Subcutaneous adipose tissue (tissue), 4 donors: ENCODE results near the gene TTLL11. TPM values are rescaled to one million over a fixed set of nuclear protein-coding genes. Genes with fewer than 3 reads are reported as not detected.

Source experiments
- total RNA-seq, 4 donors: library from RNA; depleted of rRNA; stranded (reverse); fragments of >200 nt; gene quantifications; one replicate each; pipeline ENCODE4 v1.1.0, GENCODE V29; 2016
- TF ChIP-seq, protein P1 (sequence below): fragments of 450-650 bp; IDR thresholded peaks from one replicate; pipeline ENCODE4 v1.5.1; 2016; ENCODE audit warnings: low read depth, mild to moderate bottlenecking, control low read depth, antibody characterized with exemption, moderate library complexity

The TTLL11 gene
- total RNA-seq, 4 donors from 2014 or later: 4.4 to 8.7 (median 6.4) TPM

DNA sequence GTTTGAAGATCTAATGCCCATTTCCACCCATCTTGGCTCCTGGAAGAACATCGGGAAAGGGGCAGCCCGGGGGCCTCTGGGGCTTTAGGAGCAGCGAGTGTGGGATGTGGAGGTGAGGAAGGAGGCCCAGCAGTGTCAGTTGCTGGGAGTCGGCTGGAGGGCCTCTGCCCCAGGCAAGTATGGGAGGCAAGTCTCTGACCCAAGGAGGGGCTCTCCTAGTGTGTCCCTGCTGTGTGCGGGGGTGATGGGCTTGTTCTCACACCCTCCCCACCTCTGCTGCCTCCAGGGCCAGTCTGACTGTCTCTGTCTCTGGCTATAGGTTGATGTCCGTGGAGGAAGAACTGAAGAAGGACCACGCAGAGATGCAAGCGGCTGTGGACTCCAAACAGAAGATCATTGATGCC lies 312.0 kb downstream of the TTLL11 start:
- TF ChIP-seq, protein P1, sequence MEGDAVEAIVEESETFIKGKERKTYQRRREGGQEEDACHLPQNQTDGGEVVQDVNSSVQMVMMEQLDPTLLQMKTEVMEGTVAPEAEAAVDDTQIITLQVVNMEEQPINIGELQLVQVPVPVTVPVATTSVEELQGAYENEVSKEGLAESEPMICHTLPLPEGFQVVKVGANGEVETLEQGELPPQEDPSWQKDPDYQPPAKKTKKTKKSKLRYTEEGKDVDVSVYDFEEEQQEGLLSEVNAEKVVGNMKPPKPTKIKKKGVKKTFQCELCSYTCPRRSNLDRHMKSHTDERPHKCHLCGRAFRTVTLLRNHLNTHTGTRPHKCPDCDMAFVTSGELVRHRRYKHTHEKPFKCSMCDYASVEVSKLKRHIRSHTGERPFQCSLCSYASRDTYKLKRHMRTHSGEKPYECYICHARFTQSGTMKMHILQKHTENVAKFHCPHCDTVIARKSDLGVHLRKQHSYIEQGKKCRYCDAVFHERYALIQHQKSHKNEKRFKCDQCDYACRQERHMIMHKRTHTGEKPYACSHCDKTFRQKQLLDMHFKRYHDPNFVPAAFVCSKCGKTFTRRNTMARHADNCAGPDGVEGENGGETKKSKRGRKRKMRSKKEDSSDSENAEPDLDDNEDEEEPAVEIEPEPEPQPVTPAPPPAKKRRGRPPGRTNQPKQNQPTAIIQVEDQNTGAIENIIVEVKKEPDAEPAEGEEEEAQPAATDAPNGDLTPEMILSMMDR: no peak

DNA sequence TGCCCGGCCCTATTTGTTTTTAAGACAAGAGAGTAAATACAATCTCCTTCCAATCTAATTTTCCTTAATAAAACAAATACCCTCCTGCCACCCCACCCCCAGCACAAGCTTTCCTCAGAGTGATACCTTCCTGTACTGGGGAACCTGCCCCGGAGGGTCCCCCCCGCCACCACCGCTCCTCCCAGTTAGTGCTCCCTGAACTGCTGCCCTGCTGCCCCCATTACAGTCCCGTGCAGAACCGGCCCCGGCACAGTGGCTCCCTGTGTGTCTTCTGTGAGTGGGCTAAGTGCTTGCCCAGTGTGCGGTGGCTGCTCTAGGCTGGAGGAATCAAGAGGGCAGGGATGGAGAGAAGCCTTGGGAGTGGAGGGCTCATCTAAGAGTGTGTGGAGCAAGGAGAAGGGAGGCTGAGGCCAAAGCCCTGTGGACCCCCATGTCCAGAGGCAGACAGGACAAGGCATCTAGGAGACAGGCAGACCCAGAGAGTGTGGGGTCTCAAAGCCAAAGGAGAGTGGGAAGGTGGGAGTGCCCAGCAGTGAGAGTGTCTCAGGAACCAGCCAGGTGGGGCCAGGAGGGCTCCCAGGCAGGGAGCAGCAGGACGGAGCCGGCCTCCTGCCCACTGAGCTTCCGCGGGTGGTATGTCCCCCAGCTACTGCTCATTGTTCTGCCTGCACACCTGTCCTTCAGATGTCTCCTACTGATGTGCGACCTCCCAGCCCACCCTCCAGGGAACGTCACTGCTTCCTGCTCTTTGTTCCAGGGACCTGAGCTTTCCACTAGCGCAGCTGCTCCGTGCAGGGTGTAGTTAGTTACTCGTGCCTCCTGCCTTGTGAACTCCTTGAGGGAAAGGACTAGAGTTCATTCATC lies 312.7 kb downstream of the TTLL11 start:
- TF ChIP-seq, protein P1: no peak

DNA sequence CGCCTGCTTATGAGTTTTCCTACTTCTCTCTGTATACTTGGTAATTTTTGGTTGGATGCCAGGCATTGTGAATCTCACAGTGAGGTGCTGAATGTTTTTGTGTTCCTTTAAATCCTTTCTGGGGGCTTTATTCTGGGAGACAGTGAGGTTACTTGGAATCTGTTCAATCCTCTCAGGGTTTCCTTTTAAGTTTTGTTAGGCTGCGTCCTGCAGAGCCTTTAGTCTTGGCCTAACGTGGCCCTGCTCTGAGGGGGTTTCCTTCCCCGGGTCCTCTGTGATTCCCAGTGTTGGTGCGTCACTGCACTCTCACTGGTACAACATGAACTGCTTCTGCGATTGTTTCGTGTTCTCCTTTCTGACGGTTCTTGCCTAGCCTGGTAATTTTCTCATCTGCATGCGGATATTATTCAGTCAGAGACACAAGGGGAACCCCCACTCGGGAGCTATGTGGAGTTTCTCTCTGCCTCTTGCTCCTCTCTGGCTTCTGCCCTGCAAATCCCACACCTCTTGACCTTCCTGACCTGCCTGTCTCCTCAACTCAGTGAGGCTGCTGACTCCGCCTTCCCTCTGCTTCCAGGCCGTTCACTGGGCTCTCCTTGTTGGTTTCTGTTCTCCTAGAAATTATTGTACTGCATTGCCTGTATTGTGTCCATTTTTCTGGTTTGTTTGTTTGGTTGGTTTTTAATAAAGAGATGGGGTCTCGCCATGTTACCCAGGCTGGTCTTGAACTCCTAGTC lies 313.6 kb downstream of the TTLL11 start:
- TF ChIP-seq, protein P1: no peak

DNA sequence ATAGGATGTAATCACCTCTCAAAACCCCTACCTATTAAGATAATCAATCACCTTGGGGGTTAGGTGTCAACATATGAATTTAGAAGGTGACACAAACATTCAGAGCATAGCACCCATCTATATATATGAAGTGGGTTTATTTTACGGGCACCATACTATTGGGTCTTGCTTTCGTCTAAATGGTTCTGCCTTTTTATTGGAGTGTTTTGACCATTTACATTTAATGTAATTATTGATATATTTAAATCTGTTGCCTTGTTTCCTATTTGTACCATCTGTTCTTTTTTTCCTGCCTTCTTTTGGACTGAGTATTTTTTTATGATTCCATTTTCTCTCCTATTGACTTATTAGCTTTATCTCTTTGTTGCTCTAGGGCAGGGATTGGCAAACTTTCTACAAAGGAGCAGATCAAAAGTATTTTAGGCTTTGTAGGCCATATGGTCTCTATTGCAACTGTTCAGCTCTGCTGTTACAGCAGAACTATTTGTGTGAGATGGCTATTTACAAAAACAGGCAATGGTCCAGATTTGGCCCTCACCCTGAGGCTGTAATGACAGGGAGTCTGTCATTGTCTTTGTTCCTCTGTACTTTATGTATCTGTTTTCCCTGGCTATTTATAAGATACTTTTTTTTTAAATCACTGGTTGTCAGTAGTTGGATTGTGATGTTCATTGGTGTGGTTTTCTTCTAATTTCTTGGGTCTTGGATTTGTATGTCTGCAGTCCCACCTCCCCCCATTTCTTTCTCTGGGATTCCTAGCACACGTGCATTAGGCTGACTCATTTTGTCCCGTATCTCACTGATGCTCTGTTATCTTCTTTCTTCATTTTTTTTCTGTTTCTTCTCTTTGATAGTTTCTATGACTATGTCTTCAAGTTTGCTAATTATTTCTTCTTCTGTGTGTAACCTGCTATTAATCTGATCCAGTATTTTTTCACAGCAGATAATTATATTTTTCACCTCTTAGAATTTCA lies 314.6 kb downstream of the TTLL11 start:
- TF ChIP-seq, protein P1: no peak

DNA sequence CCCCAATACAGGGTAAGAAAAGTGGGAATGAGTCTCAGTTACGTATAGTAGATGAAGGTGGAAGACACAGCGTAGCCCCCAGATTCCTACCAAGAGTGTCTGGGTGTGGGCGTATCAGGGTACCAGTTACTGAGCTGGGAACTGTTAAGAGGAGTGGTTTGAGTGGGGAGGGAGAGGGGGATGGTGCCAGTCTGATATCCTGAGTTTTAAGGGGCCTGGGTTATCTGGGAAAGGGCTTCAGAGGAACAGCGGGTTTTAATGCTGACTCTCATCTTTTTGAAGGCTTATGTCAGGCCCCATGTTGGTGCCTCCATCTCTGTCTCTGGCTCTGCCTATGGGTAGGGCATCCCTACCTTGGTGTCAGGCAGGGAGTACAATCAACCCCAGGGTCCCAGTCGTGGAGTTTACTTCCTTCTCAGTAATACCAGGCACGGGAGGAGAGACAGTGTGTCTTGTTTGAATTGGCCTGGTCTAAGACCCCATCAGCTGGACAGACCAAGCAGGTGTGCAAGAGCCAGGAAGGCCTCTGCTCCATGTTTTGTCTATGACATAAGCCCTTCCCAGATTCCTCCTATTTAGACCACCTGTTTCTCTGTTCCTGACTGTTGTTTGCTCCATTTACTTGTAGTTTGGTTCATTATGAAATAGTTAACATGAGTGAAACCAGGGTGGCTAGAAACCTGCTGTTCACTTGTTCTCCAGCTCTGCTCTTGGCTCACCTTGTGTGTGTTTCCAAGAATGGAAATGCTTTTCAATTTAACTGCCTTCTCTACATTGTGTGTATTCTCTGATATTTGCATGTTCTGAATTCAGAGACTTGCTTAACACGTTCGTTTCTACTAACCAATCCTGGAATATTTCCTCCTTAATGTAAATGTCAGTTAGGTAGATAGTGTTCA lies 316.1 kb downstream of the TTLL11 start:
- TF ChIP-seq, protein P1: no peak

DNA sequence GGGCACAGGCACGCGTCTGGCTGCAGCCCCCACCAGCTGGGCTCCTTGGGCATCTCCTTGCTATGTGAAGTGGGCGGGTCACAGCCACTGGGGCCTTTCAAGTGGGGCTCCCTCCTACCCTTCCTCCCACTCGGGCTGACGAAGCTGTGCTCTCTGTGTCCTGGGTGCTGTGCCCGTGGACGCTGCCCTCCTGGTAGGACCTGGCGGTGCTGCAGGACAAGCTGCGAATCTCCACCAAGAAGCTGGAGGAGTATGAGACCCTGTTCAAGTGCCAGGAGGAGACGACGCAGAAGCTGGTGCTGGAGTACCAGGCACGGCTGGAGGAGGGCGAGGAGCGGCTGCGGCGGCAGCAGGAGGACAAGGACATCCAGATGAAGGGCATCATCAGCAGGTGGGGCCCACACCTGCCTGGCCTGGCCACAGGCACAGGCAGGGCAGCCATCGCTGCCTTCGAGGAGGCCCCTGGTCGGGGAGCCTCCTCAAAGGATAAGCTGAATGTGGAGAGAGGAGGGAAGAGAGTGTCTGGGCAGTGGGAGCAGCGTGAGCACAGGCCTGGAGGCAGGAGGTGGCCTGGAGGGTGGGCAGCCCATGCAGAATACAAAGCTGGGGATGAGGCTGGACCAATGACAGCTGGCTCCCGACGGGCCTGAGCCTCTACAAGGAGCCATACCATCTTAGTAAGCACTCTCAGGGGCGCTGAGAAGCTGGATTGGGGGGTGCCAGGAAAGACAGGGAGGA lies 316.9 kb downstream of the TTLL11 start:
- TF ChIP-seq, protein P1: no peak
